Measurements from ENCODE around the gene IER5L.

DNA sequence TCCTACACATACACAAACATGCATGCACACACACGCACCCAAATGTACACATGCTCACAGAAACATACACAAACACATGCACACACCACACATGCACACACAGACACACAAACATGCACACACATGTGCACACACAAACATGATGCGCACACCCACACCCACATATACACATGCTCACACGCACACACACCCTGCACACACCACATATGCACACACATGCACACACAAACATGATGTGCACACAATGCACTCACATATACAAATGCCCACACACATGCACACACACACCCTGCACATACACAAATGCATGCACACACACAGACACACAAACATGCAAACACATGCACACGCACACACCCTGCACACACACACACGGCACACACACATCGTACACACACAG is 7.3 kb upstream of the IER5L start:
- TF ChIP-seq POLR2A (IDR thresholded peaks at IDR 0.05; ENCODE audit: low read depth, low read length), result no peak
- no peak for TF ChIP-seq TAF1 (IDR thresholded peaks at IDR 0.05; ENCODE audit: borderline replicate concordance, low read depth, low read length)
